Lower leg skin (tissue), 3 donors: ENCODE data around the gene ZNF641.

Experiments
- POLR2A ChIP-seq, 2 donors: fragments of 450-650 bp; IDR thresholded peaks; one replicate each; pipeline ENCODE4 v1.6.1; 2016 to 2017; ENCODE audit warnings: antibody characterized with exemption in 2 of 2, mild to moderate bottlenecking in 1 of 2, moderate library complexity in 1 of 2
- TF ChIP-seq, protein P1 (sequence below), 3 donors: fragments of 450-650 bp; IDR thresholded peaks; one replicate each; pipeline ENCODE4 v1.5.1; 2016; ENCODE audit warnings: antibody characterized with exemption in 3 of 3, mild to moderate bottlenecking in 3 of 3, moderate library complexity in 2 of 3

DNA sequence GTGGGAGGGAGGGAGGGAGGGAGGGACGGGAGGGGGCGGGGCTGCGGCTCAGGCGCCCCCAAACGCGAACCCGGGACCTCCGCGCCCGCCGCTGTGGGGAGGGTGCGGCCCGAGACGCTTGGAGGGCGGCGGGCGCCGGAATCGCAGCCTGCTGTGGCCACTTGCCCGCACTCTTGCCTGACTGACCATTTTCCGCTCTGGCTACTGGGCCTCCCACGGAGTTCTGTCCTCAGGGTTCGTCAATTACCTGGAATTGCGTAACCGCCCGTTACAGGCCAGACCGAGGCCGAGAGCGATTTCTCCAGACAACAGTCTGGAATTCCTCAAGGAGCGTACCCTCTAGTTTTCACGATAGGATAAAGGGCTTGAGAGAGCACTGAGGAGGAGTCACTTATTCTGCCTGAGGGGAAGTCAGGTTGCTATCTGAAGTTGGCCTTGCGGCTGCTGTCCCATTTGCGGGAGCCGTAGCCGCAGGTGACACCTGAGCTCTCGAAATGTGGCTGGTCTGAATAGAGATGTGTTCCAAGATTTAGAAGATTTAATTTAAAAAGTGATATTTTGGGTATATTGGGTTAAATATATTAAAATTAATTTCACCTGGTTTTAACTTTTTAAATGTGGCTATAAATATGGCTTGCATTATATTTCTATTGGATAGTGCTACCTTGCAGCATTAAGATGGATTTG, 446 bp upstream of the ZNF641 start:
- TF ChIP-seq, protein P1, sequence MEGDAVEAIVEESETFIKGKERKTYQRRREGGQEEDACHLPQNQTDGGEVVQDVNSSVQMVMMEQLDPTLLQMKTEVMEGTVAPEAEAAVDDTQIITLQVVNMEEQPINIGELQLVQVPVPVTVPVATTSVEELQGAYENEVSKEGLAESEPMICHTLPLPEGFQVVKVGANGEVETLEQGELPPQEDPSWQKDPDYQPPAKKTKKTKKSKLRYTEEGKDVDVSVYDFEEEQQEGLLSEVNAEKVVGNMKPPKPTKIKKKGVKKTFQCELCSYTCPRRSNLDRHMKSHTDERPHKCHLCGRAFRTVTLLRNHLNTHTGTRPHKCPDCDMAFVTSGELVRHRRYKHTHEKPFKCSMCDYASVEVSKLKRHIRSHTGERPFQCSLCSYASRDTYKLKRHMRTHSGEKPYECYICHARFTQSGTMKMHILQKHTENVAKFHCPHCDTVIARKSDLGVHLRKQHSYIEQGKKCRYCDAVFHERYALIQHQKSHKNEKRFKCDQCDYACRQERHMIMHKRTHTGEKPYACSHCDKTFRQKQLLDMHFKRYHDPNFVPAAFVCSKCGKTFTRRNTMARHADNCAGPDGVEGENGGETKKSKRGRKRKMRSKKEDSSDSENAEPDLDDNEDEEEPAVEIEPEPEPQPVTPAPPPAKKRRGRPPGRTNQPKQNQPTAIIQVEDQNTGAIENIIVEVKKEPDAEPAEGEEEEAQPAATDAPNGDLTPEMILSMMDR (IDR thresholded peaks at IDR 0.05): no peak
- no peak for TF ChIP-seq POLR2A (IDR thresholded peaks at IDR 0.05)
